ENCODE measurements around the gene PPP2R5C.

Gene PPP2R5C

DNA sequence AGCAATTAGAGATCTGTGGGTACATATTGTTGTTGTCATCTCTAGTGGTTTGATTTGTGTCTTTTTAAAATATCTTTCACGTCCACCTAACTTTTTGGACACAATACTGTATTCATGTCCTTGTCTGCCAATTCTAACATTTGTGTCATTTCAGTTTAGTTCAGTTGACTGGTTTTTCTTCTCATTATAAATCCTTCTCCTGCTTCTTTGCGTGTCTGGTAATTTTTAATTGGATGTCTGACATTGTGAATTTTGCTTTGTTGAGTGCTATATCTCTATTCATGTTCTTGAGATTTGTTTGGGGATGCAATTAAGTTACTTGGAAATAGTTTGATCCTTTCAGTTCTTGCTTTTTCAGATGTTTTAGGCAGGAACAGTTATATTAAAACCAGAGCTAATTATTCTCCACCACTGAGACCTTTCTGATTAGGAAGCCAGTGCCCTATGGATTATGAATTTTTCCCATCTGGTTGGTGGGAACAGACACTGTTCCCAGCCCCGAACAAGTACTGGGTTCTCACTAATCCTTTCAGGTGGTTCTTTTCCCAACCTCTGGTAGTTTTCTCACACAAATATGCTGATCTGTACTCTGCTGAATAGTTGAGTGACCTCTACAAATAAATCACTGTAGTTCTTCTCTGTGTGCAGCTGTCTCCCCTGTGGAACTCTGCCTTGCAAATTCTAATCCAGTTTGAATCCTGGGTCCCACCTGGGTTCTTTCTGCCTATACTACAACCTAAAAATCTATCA lies 111.7 kb downstream of the PPP2R5C start:
- no peak for DNase-seq

- DNase-seq = no peak
Measured at GRCh38 chr14:101873991-101874390, 112.5 kb downstream of the PPP2R5C start.

GRCh38 chr14:101875041-101875726 lies 113.7 kb downstream of the PPP2R5C start:
- DNase-seq = no peak

- DNase-seq = no peak
Measured at GRCh38 chr14:101875727-101876554, 114.4 kb downstream of the PPP2R5C start.

- peak; percentile 86 for DNase-seq
Measured at GRCh38 chr14:101876555-101876938, 115.0 kb downstream of the PPP2R5C start.

GRCh38 chr14:101877766-101878165 lies 116.3 kb downstream of the PPP2R5C start:
- no peak for DNase-seq

DNA sequence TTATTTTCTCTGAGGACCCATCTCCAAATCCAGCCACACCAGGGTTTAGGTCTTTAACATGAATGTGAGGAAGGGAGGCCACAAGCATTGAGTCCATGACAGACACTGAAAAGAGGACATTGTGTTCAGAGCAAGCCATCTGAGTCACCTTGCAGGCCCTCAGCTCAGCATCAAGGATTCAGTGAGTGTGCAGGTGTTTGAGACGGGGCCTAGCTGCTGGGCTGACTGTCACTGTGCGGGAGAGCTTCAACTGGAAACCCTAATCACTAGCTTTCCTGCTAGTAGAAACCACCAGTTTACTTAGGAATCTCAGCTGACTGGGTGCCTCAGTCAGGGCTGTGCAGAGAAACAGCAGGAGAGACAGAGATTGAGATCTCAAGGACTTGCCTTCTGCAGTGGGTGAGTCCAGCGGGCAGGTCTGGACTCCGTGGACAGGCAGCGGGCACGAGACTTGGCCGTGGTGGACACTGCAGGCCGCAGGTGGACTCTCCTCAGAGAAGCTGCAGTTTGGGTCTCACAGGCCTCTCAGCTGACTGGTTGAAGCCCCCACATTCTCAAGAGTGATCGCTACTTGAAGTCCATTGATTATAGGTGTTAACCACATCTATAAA lies 116.8 kb downstream of the PPP2R5C start:
- peak; percentile 37 for DNase-seq

DNA sequence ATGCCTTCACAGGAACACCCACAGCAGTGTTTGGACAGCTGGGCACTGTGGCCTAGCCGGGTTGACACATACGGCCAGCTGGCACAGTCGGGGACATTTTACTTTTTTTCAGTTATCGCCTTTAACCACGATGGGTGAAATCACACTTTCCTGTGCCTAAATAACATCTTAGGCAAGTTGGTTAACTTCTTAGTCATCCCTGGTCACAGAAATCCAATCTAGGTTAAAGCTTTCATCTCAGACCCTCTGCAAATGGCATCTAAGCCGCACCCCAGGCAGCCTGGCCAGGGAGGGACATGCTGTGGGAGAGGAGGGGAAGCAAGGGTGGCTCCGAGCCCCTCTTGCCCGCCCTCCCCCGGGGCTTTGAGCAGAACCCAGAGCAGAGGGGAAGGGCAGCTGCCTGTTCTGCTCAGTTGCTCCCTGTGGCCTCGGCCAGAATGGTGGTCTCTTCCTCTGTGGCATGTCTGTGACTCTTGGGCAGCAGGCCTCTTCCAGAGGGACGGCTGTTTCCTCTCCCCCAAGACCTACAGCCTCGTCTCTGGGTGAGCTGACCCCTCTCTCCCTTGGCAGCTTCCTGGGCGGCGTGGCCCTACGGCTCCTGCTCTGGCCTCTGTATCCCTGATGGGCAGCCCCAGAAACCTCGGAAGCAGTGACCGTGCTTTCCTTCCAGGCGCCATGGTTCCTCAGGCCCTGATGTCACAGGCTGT lies 117.5 kb downstream of the PPP2R5C start:
- peak; percentile 82 for DNase-seq

- DNase-seq = peak; percentile 60
Measured at GRCh38 chr14:101879529-101880336, 118.2 kb downstream of the PPP2R5C start.

- no peak for DNase-seq
Measured at GRCh38 chr14:101881426-101881825, 119.9 kb downstream of the PPP2R5C start.

- DNase-seq = no peak
Measured at GRCh38 chr14:101882141-101882935, 120.8 kb downstream of the PPP2R5C start.

DNA sequence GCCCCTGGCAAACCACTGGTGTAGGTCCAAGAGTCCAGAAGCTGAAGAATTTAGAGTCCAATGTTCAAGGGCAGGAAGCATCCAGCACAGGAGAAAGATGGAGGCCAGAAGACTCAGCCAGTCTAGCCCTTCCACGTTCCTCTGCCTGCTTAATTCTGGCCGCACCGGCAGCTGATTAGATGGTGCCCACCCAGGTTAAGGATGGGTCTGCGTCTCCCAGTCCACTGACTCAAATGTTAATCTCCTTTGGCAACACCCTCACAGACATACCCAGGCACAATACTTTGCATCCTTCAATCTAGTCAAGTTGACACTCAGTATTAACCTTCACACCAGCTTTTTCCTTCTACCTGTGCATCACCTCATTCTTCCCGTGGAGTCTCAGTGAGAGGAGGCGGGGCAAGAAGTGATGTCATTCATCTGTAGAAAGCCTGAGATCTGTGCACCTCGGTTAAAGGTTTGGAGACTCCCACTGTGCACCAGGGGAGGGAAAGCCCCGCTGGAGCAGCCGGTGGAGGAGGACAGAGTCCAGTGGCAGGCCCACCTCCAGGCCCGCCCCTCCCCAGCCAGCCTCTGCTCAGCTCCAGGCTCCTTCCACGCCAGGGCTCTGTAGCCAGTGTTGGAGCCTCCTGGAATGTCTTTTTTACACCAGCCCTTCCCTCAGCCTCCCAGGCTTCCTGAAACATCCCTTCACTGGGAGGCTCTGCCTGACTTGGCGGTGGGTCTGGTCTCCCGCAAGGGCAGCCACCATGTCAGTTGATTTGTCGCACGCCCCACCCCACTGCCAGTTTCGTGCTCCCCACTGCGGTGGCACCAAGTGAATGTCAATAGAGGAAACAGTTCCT lies 122.8 kb downstream of the PPP2R5C start:
- DNase-seq = no peak

DNA sequence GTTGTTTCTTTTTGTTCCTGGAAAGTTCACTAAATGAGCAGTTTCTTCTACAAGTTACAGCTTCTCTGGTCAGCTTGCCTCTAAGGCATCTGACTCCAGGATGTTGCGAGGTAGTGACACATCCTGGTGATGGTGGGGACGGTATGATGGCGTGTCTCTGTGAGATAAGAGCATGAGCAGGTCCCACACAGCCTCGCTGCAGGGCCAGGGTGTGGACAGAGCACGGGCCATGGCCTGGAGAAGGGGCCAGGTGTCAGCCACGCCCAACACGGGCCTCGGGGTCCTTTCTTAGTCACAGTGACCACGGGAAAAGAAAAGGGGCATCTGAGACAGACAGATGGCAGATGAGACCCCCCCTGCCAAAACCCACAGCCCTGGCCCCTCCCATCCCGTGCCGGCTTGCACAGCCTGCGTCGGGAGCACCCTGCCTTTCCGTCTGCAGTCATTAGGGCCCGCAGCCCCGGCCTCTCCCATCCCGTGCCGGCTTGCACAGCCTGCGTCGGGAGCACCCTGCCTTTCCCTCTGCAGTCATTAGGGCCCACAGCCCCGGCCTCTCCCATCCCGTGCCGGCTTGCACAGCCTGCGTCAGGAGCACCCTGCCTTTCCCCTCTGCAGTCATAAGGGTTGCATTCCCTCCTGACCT lies 123.5 kb downstream of the PPP2R5C start:
- no peak for DNase-seq

DNA sequence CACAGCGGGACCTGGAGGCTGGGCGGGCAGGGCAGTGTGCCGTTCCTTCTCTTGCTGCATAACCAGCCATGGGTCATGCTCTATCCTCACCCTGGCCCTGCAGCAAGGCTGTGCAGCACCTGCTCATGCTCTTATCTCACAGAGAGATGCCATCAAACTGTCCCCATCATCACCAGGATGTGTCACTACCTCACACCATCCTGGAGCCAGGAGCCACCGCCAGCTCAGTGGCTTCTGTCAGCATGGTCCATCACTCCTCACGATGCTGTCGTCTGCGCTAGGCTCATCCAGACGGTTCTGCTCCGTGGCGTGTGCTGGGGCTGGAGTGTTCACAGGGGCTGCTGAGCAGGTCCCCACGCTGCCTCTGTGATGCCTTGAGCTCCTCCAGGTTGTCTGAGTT lies 125.7 kb downstream of the PPP2R5C start:
- no peak for DNase-seq

DNA sequence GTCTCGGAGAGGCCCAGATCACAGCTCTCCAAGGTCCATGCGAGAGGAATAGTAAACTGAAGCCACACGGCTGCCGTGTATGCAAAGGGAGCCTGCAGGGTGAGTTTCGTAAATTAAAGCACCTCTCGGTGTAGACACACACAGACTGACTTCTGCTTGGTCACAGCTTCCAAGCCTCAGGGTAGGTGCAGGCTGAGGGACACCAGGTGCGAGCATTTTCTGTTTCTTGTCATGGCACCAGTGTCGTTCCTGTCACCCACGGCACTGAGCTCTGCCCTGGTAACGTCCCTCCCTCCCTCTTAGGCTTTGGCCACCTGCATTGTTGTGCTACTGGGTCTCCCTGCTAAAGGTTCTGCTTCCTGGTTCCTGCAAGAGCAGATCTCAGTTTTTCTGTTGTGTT lies 126.7 kb downstream of the PPP2R5C start:
- DNase-seq = no peak

DNA sequence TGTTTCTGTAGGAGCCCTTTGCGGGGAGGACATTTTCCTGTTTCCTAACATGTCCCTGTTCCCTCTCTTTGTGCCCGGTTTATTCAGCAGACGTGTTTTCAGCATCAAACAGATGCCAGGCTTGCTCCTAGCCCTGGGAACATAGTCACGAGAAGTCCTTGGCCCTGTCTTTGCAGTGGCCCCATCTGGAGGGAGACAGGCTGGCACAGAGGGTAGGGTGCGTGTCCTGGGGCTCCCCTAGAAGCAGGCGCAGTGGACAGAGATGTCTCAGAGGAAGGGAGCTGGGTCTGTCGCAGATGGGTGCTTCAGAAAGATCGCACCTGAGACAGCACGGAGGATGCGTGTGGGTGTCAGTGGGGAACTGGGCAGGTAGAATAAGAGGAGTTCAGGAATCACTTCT lies 127.9 kb downstream of the PPP2R5C start:
- no peak for DNase-seq

DNA sequence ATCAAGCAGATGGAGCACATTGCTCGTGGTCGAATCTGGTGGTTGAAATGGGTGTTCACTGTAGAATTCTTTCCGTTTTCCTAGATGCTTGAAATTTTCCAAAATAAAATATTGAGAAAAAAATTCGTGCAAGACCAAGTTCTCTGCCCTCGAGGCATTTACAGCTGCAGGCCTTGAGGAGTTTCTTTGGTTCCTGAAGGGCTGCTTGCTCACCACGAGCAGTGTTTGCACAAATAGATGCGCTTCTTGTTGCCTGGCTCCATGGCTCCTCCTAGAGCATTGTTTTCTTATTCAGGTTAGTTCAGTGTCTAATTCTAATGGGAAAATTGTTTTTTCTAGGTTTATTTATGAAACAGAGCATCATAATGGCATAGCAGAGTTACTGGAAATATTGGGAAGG lies 128.4 kb downstream of the PPP2R5C start:
- DNase-seq = no peak

DNA sequence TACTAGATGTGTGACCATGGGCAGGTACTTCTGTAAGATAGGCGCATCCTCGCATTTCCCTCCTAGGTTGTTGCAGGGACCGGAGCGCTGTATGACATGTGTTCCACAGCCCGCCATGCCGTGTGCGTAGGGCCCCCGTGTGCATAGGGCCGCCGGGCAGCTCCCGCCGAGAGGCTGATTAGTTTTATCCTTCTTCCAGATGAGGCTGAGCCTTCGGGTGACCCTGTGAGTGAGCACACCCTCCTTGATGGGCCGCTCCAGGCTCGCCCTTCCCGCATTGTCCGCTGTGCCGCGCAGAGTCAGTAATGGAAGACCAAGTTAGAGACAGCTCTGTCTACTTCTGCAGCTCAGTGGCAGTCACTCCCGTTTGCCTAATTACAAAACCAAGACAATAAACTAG lies 130.0 kb downstream of the PPP2R5C start:
- no peak for DNase-seq

DNA sequence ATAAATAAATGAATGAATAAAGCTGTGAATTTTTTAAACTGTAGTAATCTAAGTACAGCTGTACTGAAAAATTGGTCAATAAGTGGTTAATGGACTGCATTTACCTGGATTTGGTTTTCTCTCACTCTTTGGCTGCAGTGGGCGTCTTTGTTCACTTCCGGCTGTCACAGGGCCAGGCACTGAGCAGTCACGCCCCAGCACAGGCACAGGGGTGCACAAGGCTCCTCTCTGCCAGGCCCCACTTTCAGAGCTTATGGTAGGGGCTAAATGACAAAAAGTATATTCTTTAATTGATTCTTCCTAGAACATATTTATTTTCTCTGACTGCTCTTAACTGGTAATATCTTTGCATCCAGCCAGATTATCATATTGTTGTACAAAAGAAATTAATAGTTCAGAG lies 132.2 kb downstream of the PPP2R5C start:
- no peak for DNase-seq

Data from activated CD4-positive, alpha-beta T cell treated with anti-CD3 and anti-CD28 coated beads, Interleukin-2, Interleukin-6, amounts not matched to agents 100 ng/mL and 50 ng/mL, durations not matched to agents 16 hours and 8 hours (primary cell).